ENCODE data around the gene TRPM3.

GRCh38 chr9:70747261-70747718, 374.1 kb downstream of the TRPM3 start:
- no peak for TF ChIP-seq ZNF639 (tag by site-specific recombination; IDR thresholded peaks at IDR 0.05)
- no peak for TF ChIP-seq ZNF596 (tag by site-specific recombination; IDR thresholded peaks at IDR 0.05)
- no peak for TF ChIP-seq REST (tag by site-specific recombination; IDR thresholded peaks at IDR 0.05)
- TF ChIP-seq CTCF (tag by site-specific recombination; IDR thresholded peaks at IDR 0.05): no peak
- TF ChIP-seq ZNF654 (tag by site-specific recombination; IDR thresholded peaks at IDR 0.05; ENCODE audit: low read depth): no peak
- no peak for TF ChIP-seq ZNF248 (tag by site-specific recombination; IDR thresholded peaks at IDR 0.05)
- no peak for TF ChIP-seq ZBTB17 (tag by site-specific recombination; IDR thresholded peaks at IDR 0.05)
- TF ChIP-seq ZNF311 (tag by site-specific recombination; IDR thresholded peaks at IDR 0.05; ENCODE audit: borderline replicate concordance): no peak
- no peak for TF ChIP-seq ZNF175 (tag by site-specific recombination; IDR thresholded peaks at IDR 0.05)
- no peak for TF ChIP-seq ZBTB7A (tag by site-specific recombination; IDR thresholded peaks at IDR 0.05; ENCODE audit: low read depth)
